A549 (cell line): ENCODE data around the gene STX1B.

Experiments
- BCL3 ChIP-seq: fragments of >200 bp; sonication (Bioruptor Twin); formaldehyde crosslinking; IDR thresholded peaks from 3 replicates; pipeline ENCODE4 v1.6.1; 2016
- CTCF ChIP-seq: fragments of >200 bp; sonication (Bioruptor Twin); formaldehyde crosslinking; IDR thresholded peaks from 3 replicates; pipeline ENCODE4 v1.5.1; 2016
- HDAC2 ChIP-seq: fragments of 200-600 bp; sonication (generic); IDR thresholded peaks from 2 replicates; pipeline ENCODE4 v1.6.1; 2016

GRCh38 chr16:31052114-31052513 is 41.7 kb upstream of the STX1B start:
- TF ChIP-seq HDAC2 (no peak), CTCF (no peak), BCL3 (no peak)
